Prostate gland (tissue), 2 donors: ENCODE data around the gene UIMC1. TPM values are rescaled to one million over a fixed set of nuclear protein-coding genes. Genes with fewer than 3 reads are reported as not detected.
"Not testable (repeated sequence)": the region's sequence is repeated elsewhere in the genome, so short reads cannot be mapped to it uniquely, and the experiment has no call there.

Experiments
- DNase-seq: peaks from one replicate; pipeline ENCODE4 v3.0.0-alpha.2; 2019; ENCODE audit warnings: low spot score
- H3K27ac ChIP-seq, 2 donors: fragments of 200-600 bp; sonication (generic); 2 replicates each; pipeline ENCODE4 v1.5.1; 2017 to 2019
- H3K27me3 ChIP-seq: fragments of 200-600 bp; sonication (generic); replicated peaks from 2 replicates; pipeline ENCODE4 v1.5.1; 2019; ENCODE audit not compliant: insufficient read depth
- H3K36me3 ChIP-seq, 2 donors: fragments of 200-600 bp; sonication (generic); 1 replicate in 1 of 2; 2 replicates in 1 of 2; pipeline versions ENCODE4 v1.5.1 to v1.8.1; 2017 to 2019
- H3K4me1 ChIP-seq: fragments of 200-600 bp; sonication (generic); replicated peaks from 2 replicates; pipeline ENCODE4 v1.5.1; 2019
- H3K4me3 ChIP-seq, 2 donors: fragments of 200-600 bp; sonication (generic); 2 replicates each; pipeline ENCODE4 v1.5.1; 2017 to 2019
- H3K9me3 ChIP-seq: fragments of 200-600 bp; sonication (generic); 2 replicates; pipeline ENCODE4 v1.5.1; 2017
- POLR2A ChIP-seq: fragments of 450-650 bp; IDR thresholded peaks from one replicate; pipeline ENCODE4 v1.6.1; 2016; ENCODE audit warnings: antibody characterized with exemption, mild to moderate bottlenecking
- POLR2AphosphoS5 ChIP-seq: sonication (generic); formaldehyde crosslinking; IDR thresholded peaks from one replicate; pipeline ENCODE4 v1.6.1; 2017; ENCODE audit warnings: antibody characterized with exemption
- WGBS: methylation state at CpG from one replicate; pipeline ENCODE4 v1.1.5; 2018; 5-methylcytosine and 5-hydroxymethylcytosine counted together
- intact Hi-C: fragments of 100-400 bp; cut with DNase I; formaldehyde crosslinking; loops from one replicate; pipeline ENCODE4 v1.14.2; 2022
- total RNA-seq, 2 donors: library from RNA; depleted of rRNA; stranded (reverse); fragments of >200 nt; gene quantifications; one replicate each; pipeline ENCODE4 v1.1.0, GENCODE V29; 2016
- TF ChIP-seq, protein P1 (sequence below), 4 experiments: fragments of 200-600 bp in 2 of 4; fragments of 450-650 bp in 2 of 4; sonication (generic) in 2 of 4; IDR thresholded peaks; 1 replicate in 3 of 4; 2 replicates in 1 of 4; pipeline ENCODE4 v1.5.1; 2016 to 2019; ENCODE audit warnings: antibody characterized with exemption in 4 of 4, mild to moderate bottlenecking in 2 of 4, moderate library complexity in 2 of 4

The UIMC1 gene
- total RNA-seq: 10 to 100 TPM; 29.3 to 38.3 TPM

DNA sequence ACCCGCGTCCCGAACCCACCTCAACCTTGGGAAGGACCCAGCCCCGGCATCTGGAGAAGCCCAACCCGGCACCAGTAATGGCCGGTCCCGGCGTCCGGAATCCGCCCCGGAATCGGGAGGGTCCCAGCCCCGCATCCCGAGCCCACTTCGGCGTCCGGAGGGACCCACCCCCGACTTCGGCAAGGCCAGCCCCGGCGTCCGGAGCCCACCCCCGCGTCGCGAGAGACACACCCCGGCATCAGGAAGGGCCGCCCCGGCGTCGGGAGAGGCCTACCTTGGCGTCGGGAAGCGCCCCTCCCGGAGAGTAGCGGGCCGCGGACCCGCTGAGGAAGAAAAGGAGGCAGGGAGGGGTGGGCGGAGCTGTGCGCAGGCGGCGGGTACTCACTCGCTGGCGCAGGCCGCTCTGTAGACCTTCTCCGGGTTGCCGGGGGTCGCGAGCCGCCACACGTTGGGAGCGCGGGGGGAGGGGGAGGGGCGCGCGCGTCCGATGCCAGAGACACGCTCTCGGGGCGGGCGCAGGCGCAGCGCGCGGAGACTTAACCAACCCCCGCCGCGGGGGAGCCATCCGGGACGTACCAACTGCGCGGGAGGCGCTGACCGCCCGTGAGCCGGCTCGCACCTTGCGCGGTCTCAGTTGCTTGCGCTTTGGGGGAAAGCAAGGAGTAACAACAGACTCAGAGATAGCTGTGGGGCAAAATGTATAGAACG, at the start of gene UIMC1:
TSS of gene UIMC1 (minus strand) at position 515 of the 708 bp plus-strand sequence. CDS start 24,164 bp downstream, outside the sequence.
- no peaks in the 10 kb centered on the region for H3K36me3 ChIP-seq
- peak within 1 kb of the TSS; percentile 95 for H3K4me3 ChIP-seq
- TF ChIP-seq POLR2AphosphoS5: peak; percentile 83
- TF ChIP-seq, protein P1, sequence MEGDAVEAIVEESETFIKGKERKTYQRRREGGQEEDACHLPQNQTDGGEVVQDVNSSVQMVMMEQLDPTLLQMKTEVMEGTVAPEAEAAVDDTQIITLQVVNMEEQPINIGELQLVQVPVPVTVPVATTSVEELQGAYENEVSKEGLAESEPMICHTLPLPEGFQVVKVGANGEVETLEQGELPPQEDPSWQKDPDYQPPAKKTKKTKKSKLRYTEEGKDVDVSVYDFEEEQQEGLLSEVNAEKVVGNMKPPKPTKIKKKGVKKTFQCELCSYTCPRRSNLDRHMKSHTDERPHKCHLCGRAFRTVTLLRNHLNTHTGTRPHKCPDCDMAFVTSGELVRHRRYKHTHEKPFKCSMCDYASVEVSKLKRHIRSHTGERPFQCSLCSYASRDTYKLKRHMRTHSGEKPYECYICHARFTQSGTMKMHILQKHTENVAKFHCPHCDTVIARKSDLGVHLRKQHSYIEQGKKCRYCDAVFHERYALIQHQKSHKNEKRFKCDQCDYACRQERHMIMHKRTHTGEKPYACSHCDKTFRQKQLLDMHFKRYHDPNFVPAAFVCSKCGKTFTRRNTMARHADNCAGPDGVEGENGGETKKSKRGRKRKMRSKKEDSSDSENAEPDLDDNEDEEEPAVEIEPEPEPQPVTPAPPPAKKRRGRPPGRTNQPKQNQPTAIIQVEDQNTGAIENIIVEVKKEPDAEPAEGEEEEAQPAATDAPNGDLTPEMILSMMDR (IDR thresholded peaks at IDR 0.05): peak in 1 of 4 experiments; percentile 16
- TF ChIP-seq POLR2A: peak; percentile 28
- peak within 1 kb of the TSS; percentile 90 to 91 for H3K27ac ChIP-seq
- peak; percentile 84 for DNase-seq
- under 1% methylated on average over 26 of the region's 83 CpGs for WGBS
- intact Hi-C loops: no loop called here
- no peaks in the 10 kb centered on the region for H3K9me3 ChIP-seq
- H3K27me3 ChIP-seq: no peaks in the 10 kb centered on the region
- H3K4me1 ChIP-seq: no peaks in the 10 kb centered on the region

- H3K4me1 ChIP-seq: no peaks in the 10 kb centered on the region
- no peak for DNase-seq
- no peak overlapping the region for H3K4me3 ChIP-seq
- H3K27me3 ChIP-seq: no peaks in the 10 kb centered on the region
- H3K36me3 ChIP-seq: no peaks in the 10 kb centered on the region
- 97% methylated on average over 5 of the region's 5 CpGs for WGBS
- H3K9me3 ChIP-seq: no peaks in the 10 kb centered on the region
- TF ChIP-seq, protein P1 (IDR thresholded peaks at IDR 0.05): no peak
- TF ChIP-seq POLR2AphosphoS5: no peak
- TF ChIP-seq POLR2A: no peak
- intact Hi-C loops: no loop called here
- no peak overlapping the region for H3K27ac ChIP-seq
Observed at GRCh38 chr5:177049285-177049684, 42.7 kb upstream of the UIMC1 start.

DNA sequence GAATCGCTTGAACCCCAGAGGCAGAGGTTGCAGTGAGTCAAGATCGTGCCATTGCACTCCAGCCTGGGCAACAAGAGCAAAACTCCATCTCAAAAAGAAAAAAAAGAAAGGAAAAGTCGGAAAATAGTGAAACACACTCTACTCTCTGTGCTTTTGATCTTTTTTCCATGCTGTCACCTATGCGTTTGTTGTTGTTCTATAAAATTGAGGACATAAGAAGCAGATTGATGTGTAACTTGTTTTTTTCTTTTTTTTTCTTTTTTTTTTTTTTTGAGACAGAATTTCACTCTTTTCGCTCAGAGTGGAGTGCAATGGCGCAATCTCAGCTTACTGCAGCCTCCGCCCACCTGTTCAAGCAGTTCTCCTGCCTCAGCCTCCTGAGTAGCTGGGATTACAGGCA, 42.0 kb upstream of the UIMC1 start:
- H3K36me3 ChIP-seq, intact Hi-C loops, DNase-seq, H3K9me3 ChIP-seq, H3K4me3 ChIP-seq, H3K27ac ChIP-seq, H3K4me1 ChIP-seq, H3K27me3 ChIP-seq: not testable (repeated sequence)
- whole genome bisulfite sequencing: 97% methylated on average over 7 of the region's 7 CpGs

DNA sequence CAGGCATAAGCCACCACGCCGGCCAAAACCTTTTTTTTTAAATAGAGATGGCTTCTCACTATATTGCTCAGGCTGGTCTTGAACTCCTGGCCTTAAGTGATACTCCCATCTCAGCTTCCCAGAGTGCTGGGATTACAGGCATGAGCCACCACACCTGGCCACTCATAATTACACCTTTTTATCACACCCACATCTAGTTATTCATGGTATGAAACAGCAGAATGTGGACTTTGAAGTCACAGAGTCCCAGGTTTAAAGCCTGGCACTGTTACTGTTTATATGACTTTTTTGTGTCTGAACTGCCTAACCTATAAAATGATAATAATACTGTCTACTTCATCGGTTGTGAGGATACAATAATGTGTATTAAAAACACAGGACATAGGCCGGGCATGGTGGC, 39.1 kb upstream of the UIMC1 start:
- TF ChIP-seq POLR2A (no peak), POLR2AphosphoS5 (no peak)
- TF ChIP-seq, protein P1 (IDR thresholded peaks at IDR 0.05): no peak
- 86% methylated on average over 4 of the region's 4 CpGs for WGBS
- intact Hi-C loops: no loop called here
- Histone ChIP-seq H3K27me3 (no peaks in the 10 kb centered on the region), H3K4me1 (no peaks in the 10 kb centered on the region), H3K4me3 (no peak overlapping the region), H3K36me3 (peaks cover 0 to 13% of the 10 kb centered on the region in 2 donors), H3K9me3 (no peaks in the 10 kb centered on the region), H3K27ac (no peak overlapping the region)
- DNase-seq: no peak

- no peak overlapping the region for H3K4me3 ChIP-seq
- no peaks in the 10 kb centered on the region for H3K9me3 ChIP-seq
- intact Hi-C loops: no loop called here
- no peaks in the 10 kb centered on the region for H3K27me3 ChIP-seq
- H3K4me1 ChIP-seq: no peaks in the 10 kb centered on the region
- no peak for DNase-seq
- TF ChIP-seq, protein P1 (IDR thresholded peaks at IDR 0.05): no peak
- no peak for TF ChIP-seq POLR2AphosphoS5
- TF ChIP-seq POLR2A: no peak
- peaks cover 0 to 13% of the 10 kb centered on the region in 2 donors for H3K36me3 ChIP-seq
- 97% methylated on average over 1 of the region's 1 CpG for WGBS
- H3K27ac ChIP-seq: no peak overlapping the region
Observed at GRCh38 chr5:177044641-177045040, 38.1 kb upstream of the UIMC1 start.
